IPS-20b (cell line): Measurements from ENCODE around the gene AIRE.
"Not testable (repeated sequence)": the region's sequence is repeated elsewhere in the genome, so short reads cannot be mapped to it uniquely, and the experiment has no call there.

Source experiments
- H3K27ac ChIP-seq: one replicate; pipeline ENCODE4 v1.5.1; 2013; ENCODE audit warnings: low read length
- H3K27me3 ChIP-seq: 2 replicates; pipeline ENCODE4 v1.6.1; 2013; ENCODE audit warnings: mild to moderate bottlenecking, low read length, inconsistent platforms; ENCODE audit not compliant: insufficient read depth
- H3K36me3 ChIP-seq: 2 replicates; pipeline ENCODE4 v1.6.1; 2013; ENCODE audit warnings: low read depth, mild to moderate bottlenecking, inconsistent platforms, low read length, moderate library complexity; ENCODE audit not compliant: insufficient read depth
- H3K4me1 ChIP-seq: 2 replicates; pipeline ENCODE4 v1.6.1; 2013; ENCODE audit warnings: mild to moderate bottlenecking, control low read depth, inconsistent platforms, low read length, moderate library complexity; ENCODE audit not compliant: insufficient read depth
- H3K4me3 ChIP-seq: 2 replicates; pipeline ENCODE4 v1.5.1; 2013; ENCODE audit warnings: mild to moderate bottlenecking, low read length, inconsistent platforms
- H3K9ac ChIP-seq: 2 replicates; pipeline ENCODE4 v1.6.1; 2013; ENCODE audit warnings: low read depth, mild to moderate bottlenecking, inconsistent platforms, low read length, moderate library complexity
- H3K9me3 ChIP-seq: 2 replicates; pipeline ENCODE4 v1.6.1; 2013; ENCODE audit warnings: mild to moderate bottlenecking, low read depth, low read length, inconsistent platforms; ENCODE audit not compliant: insufficient read depth

AIRE gene

DNA sequence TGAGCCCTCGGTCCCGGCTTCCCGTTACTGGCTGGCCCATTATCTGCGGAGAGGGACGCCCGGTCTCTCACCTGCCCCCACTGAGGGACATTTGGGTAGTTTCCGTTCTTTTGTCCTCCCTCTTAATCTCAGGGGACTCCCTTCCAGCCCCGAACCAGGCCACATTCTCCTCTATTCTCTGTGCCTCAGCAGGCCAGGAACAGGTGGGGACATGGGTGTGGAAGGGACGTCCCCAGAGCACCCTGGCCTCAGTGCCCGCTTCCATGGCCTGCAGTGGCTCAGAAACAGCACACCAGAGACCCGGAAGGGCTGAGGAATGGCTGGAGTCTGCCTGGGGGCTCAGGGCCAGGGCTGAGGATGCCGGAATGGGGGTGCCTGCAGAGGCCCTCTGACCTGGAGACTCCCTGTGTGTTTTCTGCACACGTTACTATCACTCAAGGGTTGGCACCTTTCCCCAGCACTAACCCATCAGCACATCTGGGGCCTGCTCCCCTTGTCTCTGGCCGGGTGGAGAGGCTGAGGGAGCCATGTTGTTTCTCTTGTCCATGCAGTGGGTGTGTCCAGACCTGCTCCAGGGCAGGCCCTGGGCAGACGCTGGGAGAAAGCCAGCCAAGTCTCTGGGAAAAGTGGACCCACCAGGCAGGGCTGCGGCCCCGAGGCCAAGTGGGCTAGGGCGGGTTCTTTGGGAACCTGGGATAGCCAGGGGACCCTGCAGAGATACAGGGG lies 14.0 kb upstream of the AIRE start:
- Histone ChIP-seq H3K27ac (no peak overlapping the region), H3K4me3 (no peak overlapping the region), H3K9me3 (no peaks in the 10 kb centered on the region), H3K27me3 (no peaks in the 10 kb centered on the region), H3K4me1 (no peaks in the 10 kb centered on the region), H3K36me3 (no peaks in the 10 kb centered on the region), H3K9ac (no peak overlapping the region)

DNA sequence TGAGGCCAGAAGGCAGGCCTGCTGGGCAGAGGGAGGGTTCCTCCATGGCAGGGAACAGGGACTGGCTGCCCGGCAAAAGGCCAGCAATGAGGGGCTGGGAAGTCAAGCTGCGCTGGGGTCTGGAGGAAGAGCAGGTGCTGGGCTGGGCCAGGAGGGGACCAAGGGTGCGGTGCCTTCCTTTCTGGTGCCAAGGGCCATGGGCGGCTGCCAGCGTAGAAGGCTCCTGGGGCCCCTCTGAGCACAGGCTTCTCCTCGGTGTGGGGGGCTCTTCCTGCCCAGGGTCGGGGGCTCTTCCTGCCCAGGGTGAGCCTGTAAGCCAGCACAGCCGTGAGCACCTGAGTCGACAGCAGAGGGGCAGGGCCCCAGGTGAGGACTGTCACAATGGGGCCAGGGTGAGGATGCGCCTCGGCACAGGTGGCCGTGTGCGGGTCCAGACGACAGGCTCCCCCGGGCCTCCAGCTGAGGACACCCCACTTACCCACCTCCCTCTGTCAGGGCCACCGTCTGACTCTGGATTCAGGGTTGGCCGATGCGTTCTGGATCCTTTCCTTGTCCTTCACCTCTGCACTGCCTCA lies 13.3 kb upstream of the AIRE start:
- H3K4me3 ChIP-seq, result no peak overlapping the region
- H3K27me3 ChIP-seq, result no peaks in the 10 kb centered on the region
- no peaks in the 10 kb centered on the region for H3K4me1 ChIP-seq
- no peak overlapping the region for H3K9ac ChIP-seq
- no peaks in the 10 kb centered on the region for H3K36me3 ChIP-seq
- no peaks in the 10 kb centered on the region for H3K9me3 ChIP-seq
- H3K27ac ChIP-seq, result no peak overlapping the region

DNA sequence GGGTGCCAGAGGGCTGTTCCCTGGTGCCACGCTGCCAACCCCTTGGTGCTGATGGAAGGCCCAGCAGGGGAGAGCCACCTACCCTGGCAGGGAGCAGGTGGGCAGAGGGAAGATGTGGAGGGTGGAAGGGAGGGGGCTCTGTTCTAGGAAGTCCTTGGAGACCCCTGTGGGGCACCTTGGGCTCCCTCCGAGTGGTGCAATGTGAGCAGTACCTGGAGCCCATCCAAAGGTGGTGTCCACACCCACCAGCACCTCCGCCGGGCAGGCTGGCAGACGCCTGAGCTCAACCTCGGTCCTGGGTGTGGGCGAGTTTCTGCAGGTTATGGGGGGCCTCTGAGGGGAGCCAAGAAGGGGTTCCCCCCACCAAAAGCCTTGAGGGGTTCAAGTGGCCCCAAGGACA lies 12.6 kb upstream of the AIRE start:
- H3K36me3 ChIP-seq, result no peaks in the 10 kb centered on the region
- H3K4me1 ChIP-seq, result no peaks in the 10 kb centered on the region
- H3K27ac ChIP-seq, result no peak overlapping the region
- H3K9me3 ChIP-seq, result no peaks in the 10 kb centered on the region
- H3K4me3 ChIP-seq, result no peak overlapping the region
- no peak overlapping the region for H3K9ac ChIP-seq
- H3K27me3 ChIP-seq, result no peaks in the 10 kb centered on the region

DNA sequence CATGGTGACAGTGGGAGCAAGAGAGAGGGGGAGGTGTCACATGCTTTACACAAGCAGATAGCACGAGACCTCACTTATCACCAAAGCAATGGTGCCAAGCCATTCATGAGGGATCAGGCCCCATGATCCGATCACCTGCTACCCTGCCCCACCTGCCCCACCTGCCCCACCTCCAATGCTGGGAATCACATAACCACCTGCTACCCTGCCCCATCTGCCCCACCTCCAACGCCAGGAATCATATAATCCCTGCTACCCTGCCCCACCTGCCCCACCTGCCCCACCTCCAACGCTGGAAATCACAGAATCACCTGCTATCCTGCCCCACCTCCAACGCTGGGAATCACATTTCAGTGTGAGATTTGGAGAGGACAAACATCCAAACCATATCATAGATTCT lies 10.6 kb upstream of the AIRE start:
- no peaks in the 10 kb centered on the region for H3K27me3 ChIP-seq
- no peaks in the 10 kb centered on the region for H3K36me3 ChIP-seq
- no peak overlapping the region for H3K27ac ChIP-seq
- H3K9me3 ChIP-seq, result no peaks in the 10 kb centered on the region
- H3K4me3 ChIP-seq, result no peak overlapping the region
- no peak overlapping the region for H3K9ac ChIP-seq
- H3K4me1 ChIP-seq, result no peaks in the 10 kb centered on the region

DNA sequence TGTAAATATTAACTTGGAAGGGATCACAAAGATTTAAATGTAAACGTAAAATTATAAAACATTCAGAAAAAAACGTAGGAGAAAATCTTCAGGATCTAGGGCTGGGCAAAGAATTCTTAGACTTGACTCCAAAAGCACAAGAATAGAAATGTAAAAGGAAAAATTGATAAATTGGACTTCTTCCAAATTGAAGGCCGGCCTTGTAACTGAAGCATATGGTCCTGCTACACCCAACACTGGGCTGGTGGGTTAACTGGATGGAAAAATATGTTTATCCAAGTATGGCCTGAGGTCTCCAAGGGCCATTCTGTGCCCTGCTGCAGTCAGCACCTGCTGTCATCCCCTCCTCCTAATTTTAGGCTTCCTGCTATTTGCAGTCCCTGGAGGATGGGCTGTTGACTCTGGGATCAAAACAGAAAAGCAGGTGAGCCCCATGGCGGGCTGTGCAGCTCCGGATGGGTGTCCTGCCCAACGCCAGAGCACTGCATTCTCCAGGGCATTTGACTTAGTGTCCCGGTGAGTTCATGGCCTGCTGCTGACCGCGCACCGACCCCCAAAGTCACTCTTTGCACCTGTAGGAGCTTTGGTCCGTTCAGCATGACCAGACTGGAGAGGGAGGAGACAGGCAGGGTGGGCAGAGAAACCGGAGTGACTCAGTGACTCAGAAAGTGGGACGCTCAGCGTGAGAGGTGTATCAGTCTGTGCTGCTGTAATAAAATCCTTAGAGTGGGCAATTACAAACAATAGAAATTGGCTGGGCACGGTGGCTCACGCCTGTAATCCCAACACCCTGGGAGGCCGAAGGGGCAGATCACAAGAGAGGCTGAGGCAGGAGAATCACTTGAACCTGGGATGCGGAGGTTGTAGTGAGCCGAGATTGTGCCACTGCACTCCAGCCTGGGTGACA lies 6.1 kb upstream of the AIRE start:
- H3K36me3 ChIP-seq, result no peaks in the 10 kb centered on the region
- H3K9me3 ChIP-seq, result no peaks in the 10 kb centered on the region
- peaks cover 9% of the 10 kb centered on the region; the same call in 1 of the 2 replicates for H3K27me3 ChIP-seq
- no peak overlapping the region for H3K27ac ChIP-seq
- H3K4me1 ChIP-seq, result peaks cover 14% of the 10 kb centered on the region
- no peak overlapping the region for H3K4me3 ChIP-seq
- no peak overlapping the region for H3K9ac ChIP-seq

DNA sequence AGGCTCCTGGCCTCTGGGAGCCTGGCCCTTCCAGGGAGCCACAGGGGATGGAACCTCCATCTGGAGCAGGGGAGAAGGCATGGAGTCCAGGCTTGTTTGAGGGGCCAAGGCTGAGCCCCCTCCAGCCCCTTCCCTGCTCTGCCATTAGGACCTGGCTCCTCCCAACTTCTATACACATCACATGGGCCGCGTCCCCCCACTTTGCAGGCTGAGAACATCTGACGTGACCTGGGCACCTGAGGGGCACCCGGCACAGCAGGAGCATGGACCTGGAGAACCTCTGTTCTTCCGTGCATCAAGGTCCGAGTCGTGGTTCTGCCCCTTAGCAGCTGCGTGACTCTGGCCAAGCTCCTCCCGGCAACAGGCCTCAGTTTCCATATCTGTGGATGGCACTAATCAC lies 3.9 kb upstream of the AIRE start:
- Histone ChIP-seq H3K9me3 (no peaks in the 10 kb centered on the region), H3K27ac (no peak overlapping the region), H3K36me3 (no peaks in the 10 kb centered on the region), H3K27me3 (peaks cover 31% of the 10 kb centered on the region), H3K4me3 (no peak overlapping the region), H3K4me1 (peaks cover 14% of the 10 kb centered on the region), H3K9ac (no peak overlapping the region)

DNA sequence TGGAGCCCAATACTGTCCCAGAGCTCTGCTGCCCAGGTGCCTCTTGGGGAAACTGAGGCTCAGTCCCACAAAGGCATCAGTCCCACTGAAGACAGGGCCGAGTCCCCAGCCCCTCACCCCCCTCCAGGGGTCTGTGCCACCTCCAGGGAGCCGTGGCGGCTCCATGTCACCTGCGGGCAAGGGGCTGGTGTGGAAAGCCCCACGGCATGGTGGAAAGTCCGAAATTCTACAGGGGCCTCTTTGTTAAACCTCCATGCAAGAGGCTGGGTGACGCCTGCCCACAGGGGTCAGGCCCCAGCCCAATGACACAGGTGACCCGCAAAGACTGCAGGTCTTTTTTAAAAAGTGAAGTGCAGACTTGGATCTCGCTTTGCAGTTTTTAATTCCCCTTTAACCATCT lies 3.3 kb upstream of the AIRE start:
- Histone ChIP-seq H3K4me3 (no peak overlapping the region), H3K9ac (no peak overlapping the region), H3K9me3 (no peaks in the 10 kb centered on the region), H3K27ac (no peak overlapping the region), H3K36me3 (no peaks in the 10 kb centered on the region), H3K4me1 (peaks cover 14% of the 10 kb centered on the region), H3K27me3 (peaks cover 32% of the 10 kb centered on the region)

DNA sequence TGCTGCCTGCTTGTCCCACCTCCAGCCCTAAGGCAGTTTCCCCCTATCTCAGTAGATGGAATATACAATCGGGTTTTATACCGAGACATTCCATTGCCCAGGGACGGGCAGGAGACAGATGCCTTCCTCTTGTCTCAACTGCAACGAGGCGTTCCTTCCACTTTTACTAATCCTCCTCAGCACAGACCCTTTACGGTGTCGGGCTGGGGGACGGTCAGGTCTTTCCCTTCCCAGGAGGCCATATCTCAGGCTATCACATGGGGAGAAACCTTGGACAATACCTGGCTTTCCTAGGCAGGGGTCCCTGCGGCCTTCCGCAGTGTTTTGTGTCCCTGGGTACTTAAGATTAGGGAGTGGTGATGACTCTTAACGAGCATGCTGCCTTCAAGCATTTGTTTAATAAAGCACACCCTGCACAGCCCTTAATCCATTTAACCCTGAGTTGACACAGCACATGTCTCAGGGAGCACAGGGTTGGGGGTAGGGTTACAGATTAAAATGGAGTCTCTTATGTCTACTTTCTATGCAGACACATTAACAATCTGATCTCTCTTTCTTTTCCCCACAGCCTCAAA lies 2.4 kb upstream of the AIRE start:
- peaks cover 32% of the 10 kb centered on the region for H3K27me3 ChIP-seq
- not testable (repeated sequence) for H3K36me3 ChIP-seq, H3K9me3 ChIP-seq, H3K9ac ChIP-seq, H3K27ac ChIP-seq, H3K4me3 ChIP-seq
- peaks cover 14% of the 10 kb centered on the region for H3K4me1 ChIP-seq

DNA sequence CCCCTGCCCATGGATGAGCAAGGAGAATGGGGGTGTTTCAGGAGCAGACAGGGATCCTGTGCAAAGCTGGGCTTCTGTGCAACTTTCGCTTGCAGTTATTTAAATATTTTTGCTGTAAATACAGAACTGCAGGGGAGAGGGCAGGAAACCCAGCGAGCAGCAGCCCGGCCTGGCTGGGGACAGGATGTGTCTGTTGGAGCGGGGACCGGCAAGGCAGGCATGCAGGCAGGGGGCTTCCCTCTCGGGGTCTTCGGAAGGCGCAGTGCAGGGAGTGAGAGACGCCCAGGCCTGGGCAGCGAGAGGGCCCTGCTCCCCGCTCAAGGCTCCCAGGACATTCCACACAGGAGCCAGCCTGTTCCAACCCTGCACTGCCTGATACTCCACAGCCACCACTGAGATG lies 1.7 kb upstream of the AIRE start:
- Histone ChIP-seq H3K27ac (no peak overlapping the region), H3K4me1 (peaks cover 14% of the 10 kb centered on the region), H3K9me3 (no peaks in the 10 kb centered on the region), H3K9ac (no peak overlapping the region), H3K4me3 (no peak overlapping the region), H3K27me3 (peaks cover 32% of the 10 kb centered on the region), H3K36me3 (no peaks in the 10 kb centered on the region)

DNA sequence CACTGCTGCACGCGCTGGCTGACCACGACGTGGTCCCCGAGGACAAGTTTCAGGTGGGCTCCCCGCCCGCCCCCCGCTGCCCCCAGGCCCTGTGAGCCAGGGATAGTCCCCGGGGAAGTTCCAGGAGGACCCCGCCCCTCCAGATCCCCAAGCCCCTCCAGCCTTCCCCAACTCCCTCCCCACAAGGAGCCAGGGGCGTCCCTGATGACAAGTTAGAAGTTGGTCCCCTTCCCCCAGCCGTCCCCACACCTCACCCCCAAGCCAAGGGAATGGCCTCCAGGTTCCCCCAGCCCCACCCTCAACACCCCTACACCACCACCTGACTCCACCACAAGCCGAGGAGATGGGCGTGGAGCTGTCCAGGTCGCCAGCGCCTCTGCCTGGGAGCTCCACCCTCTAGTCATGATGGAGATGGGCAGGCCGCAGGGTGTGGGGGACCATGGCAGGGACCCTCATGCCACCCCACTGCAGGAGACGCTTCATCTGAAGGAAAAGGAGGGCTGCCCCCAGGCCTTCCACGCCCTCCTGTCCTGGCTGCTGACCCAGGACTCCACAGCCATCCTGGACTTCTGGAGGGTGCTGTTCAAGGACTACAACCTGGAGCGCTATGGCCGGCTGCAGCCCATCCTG lies 525 bp downstream of the AIRE start:
- Histone ChIP-seq H3K4me1 (peaks cover 14% of the 10 kb centered on the region), H3K27me3 (peaks cover 32% of the 10 kb centered on the region), H3K36me3 (no peaks in the 10 kb centered on the region), H3K4me3 (peak overlapping the region; percentile 52; the same call in 1 of the 2 replicates), H3K9me3 (no peaks in the 10 kb centered on the region), H3K9ac (no peak overlapping the region), H3K27ac (no peak overlapping the region)
